Progenitor cell of endocrine pancreas (in vitro differentiated cells): Measurements from ENCODE around the gene PRL. TPM values are rescaled to one million over a fixed set of nuclear protein-coding genes. Genes with fewer than 3 reads are reported as not detected.

ENCODE experiments used
- DNase-seq: peaks from one replicate; pipeline ENCODE4 v3.0.0; 2021; ENCODE audit warnings: low spot score; ENCODE audit not compliant: unreplicated experiment
- H3K27ac Mint-ChIP-seq: 2 replicates; pipeline ENCODE4 v1.8.0; 2021; ENCODE audit warnings: mild to moderate bottlenecking, moderate library complexity, mixed read lengths
- H3K27me3 Mint-ChIP-seq: 2 replicates; pipeline ENCODE4 v1.8.0; 2021; ENCODE audit warnings: mixed read lengths
- H3K36me3 Mint-ChIP-seq: 2 replicates; pipeline ENCODE4 v1.8.0; 2022; ENCODE audit warnings: mixed read lengths; ENCODE audit not compliant: insufficient read depth
- H3K4me1 Mint-ChIP-seq: 2 replicates; pipeline ENCODE4 v1.8.0; 2021; ENCODE audit warnings: low read depth, mixed read lengths
- H3K4me3 Mint-ChIP-seq: 2 replicates; pipeline ENCODE4 v1.8.0; 2021; ENCODE audit warnings: low read depth, mild to moderate bottlenecking, moderate library complexity, mixed read lengths
- H3K9me3 Mint-ChIP-seq: 2 replicates; pipeline ENCODE4 v1.8.0; 2021; ENCODE audit warnings: low read depth, mixed read lengths
- CTCF ChIP-seq: fragments of 200-600 bp; sonication (generic); IDR thresholded peaks from one replicate; pipeline ENCODE4 v1.5.0; 2021; ENCODE audit warnings: antibody characterized with exemption, mild to moderate bottlenecking; ENCODE audit not compliant: unreplicated experiment
- long read RNA-seq: library from polyadenylated mRNA; unstranded; transcript quantifications from one replicate; pipeline ENCODE4 v2.0.0, GENCODE V29; 2020
- total RNA-seq: library from RNA; stranded (reverse); gene quantifications from 2 replicates; pipeline ENCODE4 v1.2.1, GENCODE V29; 2021

Gene PRL
- not detected in 2 replicates for total RNA-seq
- long read RNA-seq, result 0 reads

GRCh38 chr6:22296936-22297335 is at the start of gene PRL:
TSS of gene PRL (minus strand) at chr6:22297036. CDS start at chr6:22296982, 54 bp downstream.
- Mint-ChIP-seq H3K36me3 (no peaks in the 10 kb centered on the region), H3K27ac (no peak within 1 kb of the TSS), H3K4me3 (no peak within 1 kb of the TSS), H3K4me1 (peaks cover 23% of the 10 kb centered on the region), H3K27me3 (no peaks in the 10 kb centered on the region), H3K9me3 (peaks cover 4% of the 10 kb centered on the region)
- DNase-seq, result no peak
- no peak for TF ChIP-seq CTCF

GRCh38 chr6:22343864-22344263 is 47.0 kb upstream of the PRL start:
- Mint-ChIP-seq H3K27ac (no peak overlapping the region), H3K27me3 (no peaks in the 10 kb centered on the region), H3K9me3 (peaks cover 18% of the 10 kb centered on the region), H3K4me3 (no peak overlapping the region), H3K4me1 (no peaks in the 10 kb centered on the region), H3K36me3 (no peaks in the 10 kb centered on the region)
- TF ChIP-seq CTCF, result peak; percentile 29
- no peak for DNase-seq

GRCh38 chr6:22334778-22335177 is 37.9 kb upstream of the PRL start:
- TF ChIP-seq CTCF, result no peak
- no peaks in the 10 kb centered on the region for H3K36me3 Mint-ChIP-seq
- no peak overlapping the region for H3K4me3 Mint-ChIP-seq
- H3K9me3 Mint-ChIP-seq, result peaks cover 3% of the 10 kb centered on the region
- no peaks in the 10 kb centered on the region for H3K27me3 Mint-ChIP-seq
- DNase-seq, result no peak
- H3K27ac Mint-ChIP-seq, result no peak overlapping the region
- H3K4me1 Mint-ChIP-seq, result peaks cover 15% of the 10 kb centered on the region

- DNase-seq, result no peak
- peaks cover 15% of the 10 kb centered on the region for H3K4me1 Mint-ChIP-seq
- no peak overlapping the region for H3K4me3 Mint-ChIP-seq
- peak overlapping the region; percentile 9 for H3K27ac Mint-ChIP-seq
- TF ChIP-seq CTCF, result no peak
- H3K27me3 Mint-ChIP-seq, result no peaks in the 10 kb centered on the region
- no peaks in the 10 kb centered on the region for H3K9me3 Mint-ChIP-seq
- H3K36me3 Mint-ChIP-seq, result no peaks in the 10 kb centered on the region
Observed at GRCh38 chr6:22333802-22334201, 37.0 kb upstream of the PRL start.

GRCh38 chr6:22332711-22333110 is 35.9 kb upstream of the PRL start:
- TF ChIP-seq CTCF, result no peak
- Mint-ChIP-seq H3K27ac (no peak overlapping the region), H3K27me3 (no peaks in the 10 kb centered on the region), H3K9me3 (no peaks in the 10 kb centered on the region), H3K36me3 (no peaks in the 10 kb centered on the region), H3K4me1 (peaks cover 16% of the 10 kb centered on the region), H3K4me3 (no peak overlapping the region)
- no peak for DNase-seq
